Head of caudate nucleus (tissue), 42 donors: ENCODE measurements around the gene TXNDC11.

Experiments used
- DNase-seq, 42 donors: peaks; one replicate each; pipeline versions ENCODE4 v3.0.0 to v3.0.0-alpha.2; 2020 to 2021; ENCODE audit warnings: mixed read lengths in 7 of 42
- intact Hi-C: fragments of 100-400 bp; cut with DNase I; formaldehyde crosslinking; loops from one replicate; pipeline ENCODE4 v1.15.0; 2022

The TXNDC11 gene

GRCh38 chr16:11632455-11632939, 110.2 kb downstream of the TXNDC11 start:
- DNase-seq = peak in 29 of 42 donors; percentile 28 to 66 (median 44)
- intact Hi-C loops = no loop called here

- intact Hi-C loops = no loop called here
- DNase-seq = no peak
These were observed 111.4 kb downstream of the TXNDC11 start for GRCh38 chr16:11631214-11631613.

- intact Hi-C loops = no loop called here
- DNase-seq = no peak
These were observed 111.9 kb downstream of the TXNDC11 start for GRCh38 chr16:11630768-11631056.

- intact Hi-C loops = no loop called here
- DNase-seq = no peak
These were observed 112.5 kb downstream of the TXNDC11 start for GRCh38 chr16:11630046-11630767.
